Stomach smooth muscle (tissue), 2 donors: Measurements from ENCODE around the gene RAB40C.

Source experiments
- H3K27ac ChIP-seq: one replicate; pipeline ENCODE4 v1.7.0; 2013; ENCODE audit warnings: mild to moderate bottlenecking, low read length, inconsistent platforms
- H3K27me3 ChIP-seq, 2 donors: one replicate each; pipeline ENCODE4 v1.7.0; 2013; ENCODE audit warnings: low read length in 2 of 2; ENCODE audit not compliant: insufficient read depth in 2 of 2, control insufficient read depth in 1 of 2
- H3K36me3 ChIP-seq, 2 donors: one replicate each; pipeline ENCODE4 v1.7.0; 2013; ENCODE audit warnings: low read length in 2 of 2; ENCODE audit not compliant: control insufficient read depth in 2 of 2, insufficient read depth in 2 of 2
- H3K4me1 ChIP-seq: one replicate; pipeline ENCODE4 v1.7.0; 2013; ENCODE audit warnings: low read length; ENCODE audit not compliant: control insufficient read depth, insufficient read depth
- H3K4me3 ChIP-seq, 2 donors: one replicate each; pipeline ENCODE4 v1.7.0; 2013; ENCODE audit warnings: low read length in 2 of 2
- H3K9ac ChIP-seq, 2 donors: one replicate each; pipeline ENCODE4 v1.7.0; 2013; ENCODE audit warnings: low read length in 2 of 2, mild to moderate bottlenecking in 1 of 2
- H3K9me3 ChIP-seq, 2 donors: one replicate each; pipeline ENCODE4 v1.7.0; 2013; ENCODE audit warnings: low read length in 2 of 2; ENCODE audit not compliant: control insufficient read depth in 2 of 2
- donor health status: healthy.
- donor health status: Pancreatic carcinoma.

Gene RAB40C

DNA sequence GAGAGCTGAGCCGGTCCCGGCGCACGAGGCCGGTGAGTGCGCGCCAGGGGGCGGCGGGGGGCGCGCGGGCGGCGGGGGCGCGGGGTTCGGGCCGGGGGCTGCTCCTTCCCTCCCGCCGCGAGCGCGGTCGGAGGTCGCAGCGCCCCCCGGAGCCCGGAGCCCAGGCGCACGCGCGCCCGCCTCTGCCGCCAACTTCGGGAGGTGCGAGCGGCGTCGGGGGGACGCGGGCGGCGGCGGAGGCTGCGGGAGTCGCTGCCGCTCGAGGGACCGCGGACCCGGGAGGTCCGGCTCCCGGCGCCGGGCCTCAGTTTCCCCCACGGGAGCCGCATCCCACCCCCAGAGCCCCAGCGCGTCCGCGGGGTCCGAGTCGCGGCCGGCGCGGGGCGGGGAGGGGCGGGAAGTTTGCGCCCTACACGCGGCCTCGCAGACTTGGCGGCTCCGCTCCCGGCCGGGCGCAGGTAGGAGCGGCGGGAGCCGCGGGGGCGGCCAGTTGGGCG, 29.6 kb upstream of the RAB40C start, which contains the start of gene PRR35:
Gene PRR35 (plus strand): TSS at position 191 of the 497 bp plus-strand sequence. CDS start 2,901 bp downstream, outside the sequence.
- Histone ChIP-seq H3K9me3 (no peaks in the 10 kb centered on the region), H3K27ac (no peak within 1 kb of the TSS), H3K36me3 (no peaks in the 10 kb centered on the region), H3K27me3 (peaks cover 20 to 30% of the 10 kb centered on the region in 2 donors), H3K9ac (no peak within 1 kb of the TSS), H3K4me3 (no peak within 1 kb of the TSS), H3K4me1 (peaks cover 7% of the 10 kb centered on the region)

GRCh38 chr16:560701-561412, 29.0 kb upstream of the RAB40C start:
- Histone ChIP-seq H3K27me3 (peaks cover 20 to 30% of the 10 kb centered on the region in 2 donors), H3K4me1 (peaks cover 11% of the 10 kb centered on the region), H3K4me3 (no peak overlapping the region)

DNA sequence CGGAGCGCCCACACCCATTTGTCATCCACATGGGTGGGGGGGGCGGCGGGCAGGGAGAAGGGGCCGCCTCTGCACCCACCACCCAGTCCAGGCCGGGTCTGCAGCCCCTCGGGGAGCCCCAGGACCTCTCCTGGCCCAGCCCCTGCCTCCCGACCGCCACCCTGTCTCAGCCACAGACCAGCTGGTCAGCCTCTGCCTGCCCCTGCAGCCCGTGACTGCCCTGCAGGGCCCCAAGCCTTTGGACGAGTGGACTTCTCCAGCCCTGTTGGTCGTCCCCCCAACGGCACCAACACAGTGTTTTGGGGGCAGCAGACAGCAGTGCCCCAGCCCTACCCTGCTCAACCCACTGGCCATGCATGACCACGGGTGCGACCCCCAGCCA, 28.5 kb upstream of the RAB40C start:
- H3K27ac ChIP-seq: no peak overlapping the region
- peaks cover 16% of the 10 kb centered on the region for H3K4me1 ChIP-seq
- H3K9ac ChIP-seq: no peak overlapping the region
- H3K36me3 ChIP-seq: no peaks in the 10 kb centered on the region
- H3K4me3 ChIP-seq: no peak overlapping the region
- H3K9me3 ChIP-seq: no peaks in the 10 kb centered on the region
- peaks cover 20 to 30% of the 10 kb centered on the region in 2 donors for H3K27me3 ChIP-seq

More at GRCh38 chr16:560701-561412, 29.0 kb upstream of the RAB40C start:
- H3K9me3 ChIP-seq: no peaks in the 10 kb centered on the region
- H3K27ac ChIP-seq: no peak overlapping the region
- H3K36me3 ChIP-seq: no peaks in the 10 kb centered on the region
- H3K9ac ChIP-seq: no peak overlapping the region

- H3K27ac ChIP-seq: no peak overlapping the region
- no peak overlapping the region for H3K9ac ChIP-seq
- H3K27me3 ChIP-seq: peaks cover 20 to 30% of the 10 kb centered on the region in 2 donors
- peaks cover 25% of the 10 kb centered on the region for H3K4me1 ChIP-seq
- H3K4me3 ChIP-seq: no peak overlapping the region
- no peaks in the 10 kb centered on the region for H3K36me3 ChIP-seq
- no peaks in the 10 kb centered on the region for H3K9me3 ChIP-seq
Observed at GRCh38 chr16:561957-562938, 27.6 kb upstream of the RAB40C start.

DNA sequence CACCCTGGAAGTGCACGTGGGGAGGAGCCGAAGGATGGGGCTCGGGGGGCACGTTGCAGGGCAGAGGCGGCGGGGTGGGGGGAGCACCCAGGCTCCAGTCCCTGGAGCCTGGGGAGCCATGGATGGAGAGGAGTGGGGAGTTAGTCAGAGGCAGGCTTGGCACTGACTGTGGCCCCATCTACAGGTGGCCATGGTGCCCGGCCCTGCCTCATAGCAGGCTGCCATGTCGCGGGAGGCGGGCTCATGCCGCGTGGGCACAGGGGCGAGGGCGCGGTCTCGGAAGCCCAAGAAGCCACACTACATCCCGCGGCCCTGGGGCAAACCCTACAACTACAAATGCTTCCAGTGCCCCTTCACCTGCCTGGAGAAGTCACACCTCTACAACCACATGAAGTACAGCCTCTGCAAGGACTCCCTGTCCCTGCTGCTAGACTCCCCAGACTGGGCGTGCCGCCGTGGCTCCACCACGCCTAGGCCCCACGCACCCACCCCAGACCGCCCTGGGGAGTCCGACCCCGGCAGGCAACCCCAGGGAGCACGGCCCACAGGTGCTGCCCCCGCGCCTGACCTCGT, 26.7 kb upstream of the RAB40C start:
- Histone ChIP-seq H3K27ac (no peak overlapping the region), H3K4me3 (no peak overlapping the region), H3K27me3 (peaks cover 18 to 30% of the 10 kb centered on the region in 2 donors), H3K9me3 (no peaks in the 10 kb centered on the region), H3K4me1 (peaks cover 33% of the 10 kb centered on the region), H3K36me3 (no peaks in the 10 kb centered on the region), H3K9ac (no peak overlapping the region)

- Histone ChIP-seq H3K27ac (no peak overlapping the region), H3K9me3 (no peaks in the 10 kb centered on the region), H3K36me3 (no peaks in the 10 kb centered on the region), H3K4me1 (peaks cover 44% of the 10 kb centered on the region), H3K9ac (no peak overlapping the region), H3K27me3 (peaks cover 9 to 17% of the 10 kb centered on the region in 2 donors), H3K4me3 (no peak overlapping the region)
Observed at GRCh38 chr16:564690-565418, 25.0 kb upstream of the RAB40C start.

DNA sequence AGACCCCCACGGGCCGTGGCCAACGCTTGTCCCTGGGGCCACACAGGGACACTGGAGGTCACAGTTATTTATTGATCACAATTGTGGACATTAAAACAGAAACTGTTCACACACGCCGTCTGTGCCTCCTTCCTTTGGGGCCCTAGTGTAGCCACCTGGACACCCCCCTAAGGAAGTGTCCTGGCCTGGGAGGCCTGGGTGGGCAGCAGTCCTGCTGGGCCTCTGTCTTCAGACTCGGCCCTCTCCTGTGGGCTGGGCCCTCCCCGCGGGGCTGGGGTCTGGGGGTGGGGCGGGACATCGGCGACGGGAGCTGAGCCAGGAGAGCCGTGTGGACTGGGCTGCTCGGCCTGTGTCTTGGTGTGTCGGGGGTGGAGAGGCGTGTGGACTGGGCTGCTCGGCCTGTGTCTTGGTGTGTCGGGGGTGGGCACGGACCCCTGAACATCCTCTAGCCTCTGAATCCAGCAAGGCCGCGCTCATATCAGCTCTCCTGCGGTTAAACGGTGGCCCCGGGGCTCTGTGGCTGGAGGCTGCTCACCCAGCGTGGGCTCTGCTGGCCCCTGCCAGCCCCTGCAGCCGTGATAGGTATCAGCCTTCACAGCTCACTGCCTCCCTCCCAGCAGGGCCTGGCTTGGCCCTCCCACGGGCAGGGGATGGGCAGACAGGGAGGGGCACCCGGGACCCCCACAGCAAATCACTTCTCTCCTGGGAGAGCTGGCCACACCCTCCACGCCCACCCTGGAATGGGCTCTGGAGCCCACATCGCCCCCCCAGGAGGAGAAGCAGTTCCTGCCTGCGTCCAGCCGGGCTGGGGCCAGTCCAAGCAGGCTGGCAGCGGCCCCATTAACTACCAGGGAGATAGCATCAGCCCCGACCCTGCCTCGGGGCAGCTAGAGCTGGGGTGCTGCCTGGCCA, 24.2 kb upstream of the RAB40C start:
- no peak overlapping the region for H3K27ac ChIP-seq

GRCh38 chr16:566475-567372, 23.1 kb upstream of the RAB40C start, which contains the start of gene NHLRC4:
TSS of gene NHLRC4 (plus strand) at chr16:567005. CDS start at chr16:568048, 1,043 bp downstream.
- Histone ChIP-seq H3K9me3 (no peaks in the 10 kb centered on the region), H3K27ac (no peak within 1 kb of the TSS), H3K27me3 (peaks cover 2 to 5% of the 10 kb centered on the region in 2 donors), H3K9ac (peak within 1 kb of the TSS in 1 of 2 donors; percentile 5), H3K4me3 (peak within 1 kb of the TSS in 1 of 2 donors; percentile 62), H3K4me1 (peaks cover 55% of the 10 kb centered on the region), H3K36me3 (no peaks in the 10 kb centered on the region)

More for the DNA sequence above, 24.2 kb upstream of the RAB40C start:
- H3K4me1 ChIP-seq: peaks cover 47% of the 10 kb centered on the region
- no peaks in the 10 kb centered on the region for H3K9me3 ChIP-seq
- H3K4me3 ChIP-seq: peak overlapping the region in 1 of 2 donors; percentile 8
- H3K27me3 ChIP-seq: peaks cover 9 to 15% of the 10 kb centered on the region in 2 donors
- peak overlapping the region in 1 of 2 donors; percentile 5 for H3K9ac ChIP-seq
- no peaks in the 10 kb centered on the region for H3K36me3 ChIP-seq
